ENCODE measurements around the gene TUBA3D.
"Not testable (repeated sequence)": the region's sequence is repeated elsewhere in the genome, so short reads cannot be mapped to it uniquely, and the experiment has no call there.

The TUBA3D gene

DNA sequence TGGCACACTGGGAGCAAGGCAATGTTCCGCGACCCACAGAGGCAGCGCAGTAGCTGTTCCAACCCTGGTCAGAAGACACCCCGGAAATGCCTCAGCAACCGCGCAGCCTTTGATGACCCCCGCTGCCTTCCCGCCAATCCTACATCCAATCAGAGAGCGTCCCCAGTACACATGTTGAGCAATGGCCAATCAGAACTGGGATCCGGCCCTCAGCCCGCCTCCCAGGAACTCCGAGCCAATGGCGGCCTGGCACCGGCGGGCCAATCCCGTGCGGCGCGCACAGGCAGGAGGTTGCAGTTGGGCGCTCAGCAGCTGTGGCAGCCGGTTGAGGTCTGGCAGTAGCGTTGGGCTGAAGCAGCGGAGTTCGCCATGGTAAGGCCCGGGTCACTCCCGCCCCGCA, at the start of gene TUBA3D:
TSS of gene TUBA3D (plus strand) at position 289 of the 400 bp plus-strand sequence. CDS start at position 370, 81 bp downstream.
- DNase-seq = no peak

DNA sequence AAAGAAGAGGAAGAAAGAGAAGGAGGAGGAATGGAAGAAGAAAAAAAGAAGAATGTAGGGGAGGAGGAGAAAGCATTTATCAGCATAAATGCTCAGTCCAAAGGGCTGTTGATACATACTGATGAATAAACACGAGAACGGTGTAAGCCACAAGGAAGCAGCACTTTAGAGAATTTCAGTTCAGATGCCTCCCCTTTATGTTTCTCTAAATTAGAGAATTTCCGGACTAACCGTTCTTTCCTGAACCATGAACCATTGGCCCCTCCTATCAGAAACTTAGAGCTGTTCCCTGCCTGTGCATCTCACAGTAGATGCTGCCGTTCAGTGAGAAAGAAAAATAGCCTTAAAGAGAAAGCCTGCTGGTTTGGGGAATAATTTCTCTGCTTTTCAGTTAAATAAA, 49.2 kb upstream of the TUBA3D start:
- DNase-seq = no peak

DNA sequence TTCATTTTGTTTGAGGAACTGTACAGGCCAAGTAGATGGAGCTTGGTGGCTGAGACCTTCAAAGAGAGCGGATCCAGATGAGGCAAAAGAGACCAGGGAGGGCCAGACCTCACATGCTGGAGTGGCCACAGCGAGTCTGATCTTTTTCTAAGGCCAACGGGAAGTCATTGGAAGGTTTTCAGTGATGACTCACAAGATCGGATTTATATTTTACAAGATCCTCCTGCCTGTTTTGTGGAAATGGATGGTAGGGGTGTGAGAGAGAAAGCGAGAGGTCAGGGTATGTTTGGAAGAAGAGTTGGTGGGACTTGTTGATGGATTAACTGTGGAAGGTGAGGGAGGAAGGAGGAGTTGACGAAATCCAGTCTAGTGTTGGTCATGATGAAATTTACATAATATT, 44.6 kb upstream of the TUBA3D start:
- no peak for DNase-seq

DNA sequence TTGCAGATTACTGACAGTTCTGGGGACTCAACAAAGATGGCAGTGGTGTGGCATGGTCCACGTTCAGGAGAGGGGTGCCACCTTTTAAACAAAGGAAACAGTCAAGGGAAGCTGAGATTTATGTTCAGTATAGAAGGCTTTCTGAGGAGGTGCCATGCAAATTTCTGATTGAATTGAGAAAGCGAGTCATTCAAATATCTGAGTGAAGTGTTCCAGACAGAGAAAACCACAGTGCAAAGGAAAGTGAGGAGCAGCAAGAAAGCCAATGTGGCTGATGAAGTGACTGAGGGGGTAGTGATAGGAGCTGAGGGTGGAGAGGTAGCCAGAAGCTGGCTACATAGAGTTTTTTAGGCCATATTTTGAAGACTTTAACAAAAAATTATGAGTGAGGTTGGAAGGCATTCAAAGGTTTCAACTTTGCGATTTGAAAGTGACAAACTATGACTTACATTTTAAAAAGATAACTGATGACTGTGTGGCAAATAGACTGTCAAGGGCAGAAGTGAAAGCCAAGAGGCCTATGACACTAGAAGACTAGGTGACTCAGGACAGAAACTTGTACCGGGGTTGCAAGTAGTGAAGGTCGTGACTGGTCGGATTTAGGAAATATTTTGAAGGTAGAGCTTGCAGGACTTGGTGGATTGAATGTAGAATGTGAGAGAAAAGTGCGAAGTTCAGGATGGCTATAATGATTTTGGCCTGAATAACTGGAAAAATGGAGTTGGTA, 35.0 kb upstream of the TUBA3D start:
- DNase-seq = not testable (repeated sequence)

DNA sequence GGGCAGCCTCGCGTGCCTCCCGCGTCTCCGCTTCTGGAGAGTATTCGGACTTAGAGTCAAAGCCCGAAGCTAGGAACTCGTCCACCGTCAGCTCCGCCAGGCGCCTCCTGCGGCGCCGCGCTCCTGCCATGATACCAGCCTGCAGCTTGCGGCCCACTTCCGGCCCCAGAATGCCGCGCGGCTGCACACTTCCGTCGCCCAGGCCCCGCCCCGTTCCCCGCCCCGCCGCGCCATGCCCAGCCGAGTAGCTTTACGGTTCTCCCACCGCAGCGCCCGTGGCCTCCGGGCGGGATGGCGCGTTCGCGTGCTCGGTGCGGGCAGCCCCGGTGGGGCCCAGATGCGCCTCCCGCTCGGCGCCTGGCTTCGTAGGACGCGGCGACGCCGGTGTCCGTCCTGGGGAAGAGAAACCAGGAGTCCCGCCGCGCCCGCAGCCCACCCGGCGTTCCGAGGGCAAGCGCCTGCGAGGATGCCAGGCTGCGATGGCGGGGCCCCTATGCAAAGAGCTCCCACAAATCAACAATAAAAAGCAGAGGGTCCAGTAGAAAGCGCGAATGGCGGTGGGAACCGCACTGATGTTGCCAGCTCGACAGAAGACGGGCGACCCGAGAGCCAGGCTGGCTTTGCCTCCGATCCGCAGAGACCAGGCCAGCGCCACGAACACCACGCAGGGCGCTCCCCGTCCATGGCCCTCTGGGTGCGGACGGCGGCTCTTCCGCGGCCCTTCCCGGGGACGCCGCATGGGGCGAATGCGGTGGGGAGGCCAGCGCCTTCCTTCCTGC, 31.0 kb upstream of the TUBA3D start:
- not testable (repeated sequence) for DNase-seq

DNA sequence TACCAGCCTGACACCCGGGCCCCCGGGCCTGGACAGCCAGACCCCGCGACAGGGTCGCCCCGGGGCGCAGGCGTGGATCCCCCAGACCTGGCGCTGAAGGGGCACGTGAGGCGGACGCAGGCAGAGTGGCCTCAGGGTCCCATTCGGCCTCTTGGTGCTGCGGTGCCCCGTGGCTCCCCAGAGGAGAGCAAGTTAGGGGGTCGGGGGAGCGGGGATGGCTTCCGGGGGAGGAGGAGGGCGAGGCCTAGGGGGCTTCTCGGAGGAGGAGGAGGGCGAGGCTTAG, 30.5 kb upstream of the TUBA3D start:
- DNase-seq = not testable (repeated sequence)

DNA sequence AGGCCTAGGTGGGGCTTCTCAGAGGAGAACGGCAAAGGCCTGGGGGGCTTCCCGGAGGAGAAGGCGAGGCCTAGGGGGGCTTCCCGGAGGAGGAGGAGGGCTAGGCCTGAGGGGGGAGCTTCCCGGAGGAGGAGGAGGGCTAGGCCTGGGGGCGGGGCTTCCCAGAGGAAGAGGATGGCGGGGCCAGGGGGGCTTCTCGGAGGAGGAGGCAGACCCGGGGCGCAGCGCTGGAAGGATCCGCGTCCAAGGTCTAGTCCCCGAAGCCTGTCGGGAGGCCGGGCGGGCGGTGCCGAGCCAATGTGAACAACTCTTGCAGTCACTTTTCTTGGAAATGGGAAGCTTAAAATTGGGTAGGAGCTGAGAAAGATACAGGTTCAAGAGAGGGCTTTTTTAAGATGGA, 30.0 kb upstream of the TUBA3D start:
- DNase-seq = no peak

DNA sequence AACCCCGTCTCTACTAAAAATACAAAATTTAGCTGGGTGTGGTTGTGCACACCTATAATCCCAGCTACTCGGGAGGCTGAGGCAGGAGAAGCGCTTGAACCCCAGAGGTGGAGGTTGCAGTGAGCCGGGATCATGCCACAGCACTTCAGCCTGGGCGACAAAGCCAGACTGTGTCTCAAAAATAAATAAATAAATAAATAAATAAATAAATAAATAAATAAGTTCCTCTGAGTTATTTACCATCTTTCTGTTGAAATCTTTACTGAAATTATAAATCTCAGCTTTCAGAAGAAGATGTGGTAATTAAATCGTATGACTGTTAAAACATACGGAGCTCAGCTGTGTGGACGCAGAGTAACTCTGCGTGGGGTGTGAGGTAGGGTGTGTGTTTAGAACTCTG, 27.9 kb upstream of the TUBA3D start:
- DNase-seq = not testable (repeated sequence)

DNA sequence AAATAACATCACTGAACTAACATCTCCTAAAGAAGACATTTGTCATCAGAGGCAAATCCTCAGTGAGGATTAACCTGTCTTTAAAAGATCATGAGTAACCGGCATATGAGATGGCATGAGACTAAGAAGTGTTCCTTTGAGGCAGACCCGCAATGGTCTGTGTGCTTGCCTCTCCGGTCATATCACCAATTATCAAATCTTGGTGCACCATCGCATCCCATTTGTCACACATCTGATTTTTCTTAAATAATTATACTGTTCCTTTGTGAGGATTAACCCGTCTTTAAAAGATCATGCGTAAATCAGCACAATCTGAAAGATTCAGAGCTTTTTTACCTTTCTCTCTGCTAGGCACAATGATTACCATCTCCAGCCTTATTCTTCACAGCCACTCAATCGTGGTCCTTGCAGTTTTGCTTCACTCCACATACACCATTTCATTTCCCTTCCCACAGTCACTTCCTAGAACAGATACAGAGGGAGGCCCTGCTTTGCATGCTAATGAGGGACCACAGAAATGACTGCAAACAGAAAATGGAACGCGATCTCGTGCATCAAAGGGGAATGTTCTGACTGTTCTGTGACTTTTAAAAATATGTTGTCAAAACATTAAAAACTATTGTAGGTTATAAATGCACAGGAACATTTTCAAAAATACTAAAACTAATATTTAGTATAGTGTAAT, 24.5 kb upstream of the TUBA3D start:
- DNase-seq = not testable (repeated sequence)

DNA sequence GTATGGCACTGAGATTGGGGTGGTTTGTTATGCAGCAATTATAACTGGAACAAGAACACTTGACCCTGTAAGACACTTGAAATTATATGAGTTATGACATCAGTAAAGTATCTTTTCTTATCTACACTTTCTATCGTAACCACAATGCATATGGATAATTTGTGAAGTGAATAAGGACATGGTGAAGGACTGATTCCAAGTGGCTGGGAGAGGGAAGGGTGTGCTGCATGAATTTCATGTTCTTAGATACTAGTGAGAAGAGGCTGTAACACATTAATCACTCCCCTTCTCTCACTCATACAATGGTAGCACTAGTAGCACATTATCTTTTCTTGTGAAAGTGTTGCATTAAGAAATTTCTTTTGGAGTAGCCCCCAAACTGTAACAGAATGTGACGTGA, 21.0 kb upstream of the TUBA3D start:
- DNase-seq = not testable (repeated sequence)

DNA sequence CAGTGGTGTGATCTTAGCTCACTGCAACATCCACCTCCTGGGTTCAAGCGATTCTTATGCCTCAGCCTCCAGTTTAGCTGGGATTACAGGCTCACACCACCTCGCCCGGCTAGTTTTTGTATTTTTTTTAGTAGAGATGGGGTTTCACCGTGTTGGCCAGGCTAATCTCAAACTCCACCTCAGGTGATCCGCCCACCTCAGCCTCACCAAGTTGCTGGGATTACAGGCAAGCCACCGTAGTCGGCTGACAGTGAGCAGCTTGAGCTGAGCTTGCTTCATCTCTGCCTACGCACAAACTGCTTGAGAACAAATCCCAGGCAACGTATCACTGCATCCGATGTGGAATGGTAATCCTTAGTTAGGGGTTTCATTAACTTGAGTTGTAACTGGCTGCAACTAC, 8.2 kb upstream of the TUBA3D start:
- DNase-seq = not testable (repeated sequence)

DNA sequence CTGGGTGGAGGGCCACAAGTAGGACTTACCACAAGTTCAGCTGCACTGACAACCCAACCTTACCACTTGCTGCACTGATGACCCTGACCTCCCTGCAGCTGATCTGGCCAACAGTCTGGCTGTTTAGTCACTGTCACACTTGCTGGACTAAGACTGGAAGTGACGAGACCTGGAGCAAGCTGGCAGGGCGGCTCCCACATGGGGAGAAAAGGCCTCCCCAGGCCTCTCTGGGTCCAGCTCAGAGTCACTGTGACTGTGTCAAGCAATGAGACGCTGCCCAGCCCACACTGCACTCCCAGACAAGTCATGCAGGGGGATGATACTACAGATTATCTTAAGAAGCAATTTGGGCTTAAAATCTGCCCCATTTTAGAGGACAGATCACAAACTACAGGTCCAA, 5.0 kb upstream of the TUBA3D start:
- DNase-seq = not testable (repeated sequence)

DNA sequence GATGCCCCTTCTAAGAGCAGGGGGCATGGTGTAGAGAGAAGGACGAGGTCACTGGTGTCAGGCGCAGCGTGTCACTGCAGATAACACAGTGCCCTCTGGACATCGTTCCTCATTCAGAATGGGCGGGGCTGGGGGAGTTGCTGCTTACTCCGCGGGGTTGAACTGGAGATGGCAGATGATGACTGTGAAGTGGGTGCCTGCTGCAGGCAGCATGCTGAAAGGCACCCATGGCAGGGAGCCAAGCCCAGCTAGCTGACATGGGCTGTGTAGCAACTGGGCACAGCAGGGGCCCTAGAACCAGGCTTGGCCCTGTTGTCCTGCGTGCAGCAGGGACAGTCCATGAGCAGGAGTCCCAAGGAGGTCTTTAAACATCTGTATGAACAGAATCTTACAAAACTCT, 4.3 kb upstream of the TUBA3D start:
- DNase-seq = not testable (repeated sequence)

DNA sequence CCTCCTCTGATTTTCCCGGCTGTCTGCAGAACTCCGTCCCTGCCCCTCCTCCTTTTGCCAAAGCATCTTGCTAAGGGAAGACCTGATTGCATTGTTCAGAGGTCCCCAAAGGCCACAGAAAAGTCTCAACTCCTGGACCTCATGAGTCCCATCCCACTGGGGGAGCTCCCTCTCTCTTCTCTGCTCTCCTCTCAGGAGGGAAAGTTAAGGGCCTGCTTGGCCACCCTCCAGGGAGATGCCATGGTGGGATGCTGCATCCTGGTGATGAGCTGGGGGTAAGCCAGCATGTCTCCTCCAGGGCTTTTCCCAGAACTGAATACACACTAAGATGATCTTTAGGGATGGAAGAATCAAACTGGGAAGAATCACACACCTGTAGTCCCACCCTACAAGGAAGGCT, 2.7 kb upstream of the TUBA3D start:
- not testable (repeated sequence) for DNase-seq

DNA sequence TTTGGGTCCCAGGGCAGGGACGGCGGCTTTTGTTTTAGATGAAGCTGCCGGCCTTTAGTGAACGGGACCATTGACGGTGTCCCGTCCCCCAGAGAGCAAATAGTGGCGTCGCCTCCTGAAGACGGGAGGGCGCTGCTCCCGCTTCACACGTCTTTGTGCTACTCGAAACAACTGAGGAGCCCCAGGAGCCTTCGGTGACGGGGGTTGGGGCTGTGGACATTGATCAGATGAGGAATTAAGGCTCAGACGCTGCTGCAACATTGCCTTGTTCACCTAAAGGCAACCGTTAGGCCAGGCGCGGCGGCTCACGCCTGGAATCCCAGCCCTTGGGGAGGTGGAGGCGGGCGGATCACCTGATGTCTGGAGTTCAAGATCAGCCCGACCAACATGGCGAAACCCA, 444 bp downstream of the TUBA3D start:
- DNase-seq = not testable (repeated sequence)

DNA sequence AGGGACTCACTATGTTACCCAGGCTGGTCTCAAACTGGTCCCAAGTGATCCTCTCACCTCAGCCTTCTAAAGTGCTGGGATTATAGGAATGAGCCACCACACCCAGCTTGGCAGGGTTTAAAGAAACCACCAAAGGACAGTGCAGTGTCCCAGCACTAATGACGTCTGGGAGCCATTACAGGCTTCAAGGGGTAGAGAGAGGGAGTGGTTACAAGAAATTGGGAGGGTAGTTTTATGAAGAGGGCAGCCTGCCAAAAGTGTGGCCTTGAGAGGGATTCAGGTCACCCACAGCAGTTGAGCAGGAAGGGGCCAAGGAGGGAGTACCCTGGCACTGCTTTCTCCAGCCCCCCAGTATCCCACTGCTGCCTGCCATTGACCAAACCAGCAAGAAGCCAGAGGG, 1.3 kb downstream of the TUBA3D start:
- not testable (repeated sequence) for DNase-seq

DNA sequence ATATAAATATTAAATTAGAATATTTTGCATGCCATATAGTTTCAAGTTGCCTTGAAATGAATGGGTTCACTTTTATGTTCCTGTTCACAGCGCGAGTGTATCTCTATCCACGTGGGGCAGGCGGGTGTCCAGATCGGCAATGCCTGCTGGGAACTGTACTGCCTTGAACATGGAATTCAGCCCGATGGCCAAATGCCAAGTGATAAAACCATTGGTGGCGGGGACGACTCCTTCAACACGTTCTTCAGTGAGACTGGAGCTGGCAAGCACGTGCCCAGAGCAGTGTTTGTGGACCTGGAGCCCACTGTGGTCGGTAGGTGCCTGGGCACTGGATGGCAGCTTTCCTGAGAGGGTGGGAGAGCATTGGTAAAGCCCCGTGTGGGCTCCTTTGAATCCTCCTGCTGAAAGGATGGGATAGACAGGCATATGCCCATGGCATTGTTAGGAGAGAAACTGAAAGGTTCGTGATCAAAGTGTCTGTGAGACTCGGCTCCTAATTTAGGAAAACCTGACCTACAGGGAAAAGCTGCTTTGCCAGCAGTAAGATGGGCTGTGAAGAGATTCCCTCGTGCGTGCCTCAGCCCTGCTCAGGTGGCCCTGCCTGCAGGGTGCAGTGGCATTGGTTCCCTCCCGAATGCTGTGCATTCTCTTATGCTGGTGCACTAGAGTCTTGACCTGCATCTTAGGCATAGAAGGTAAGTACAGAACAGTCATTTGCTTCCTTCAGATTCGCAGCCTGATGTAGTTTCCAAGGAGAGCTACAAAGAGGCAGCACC, 2.3 kb downstream of the TUBA3D start:
- not testable (repeated sequence) for DNase-seq

DNA sequence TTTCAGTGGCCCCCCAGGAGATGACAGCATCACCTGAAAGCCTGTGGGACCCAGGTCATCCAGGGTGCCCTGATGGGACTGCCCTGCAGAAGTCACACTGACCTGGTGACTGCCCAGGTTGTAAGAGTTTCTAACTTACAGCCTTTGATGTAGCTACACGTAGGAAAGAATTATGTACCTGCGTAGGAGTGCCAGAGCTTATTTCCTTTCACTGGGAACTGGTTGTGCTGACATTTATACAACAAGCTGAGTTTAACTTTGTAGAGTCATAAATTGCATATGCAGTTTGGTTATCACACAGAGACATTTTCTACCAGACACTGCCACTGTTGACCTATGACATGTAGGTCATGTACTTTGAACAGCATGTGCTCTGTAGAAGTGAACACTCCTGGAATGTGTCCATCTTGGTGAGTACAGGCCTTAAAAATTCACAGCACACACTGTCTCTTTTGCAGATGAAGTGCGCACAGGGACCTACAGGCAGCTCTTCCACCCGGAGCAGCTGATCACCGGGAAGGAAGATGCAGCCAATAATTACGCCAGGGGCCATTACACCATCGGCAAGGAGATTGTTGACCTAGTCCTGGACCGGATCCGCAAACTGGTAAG, 3.0 kb downstream of the TUBA3D start:
- DNase-seq = not testable (repeated sequence)

DNA sequence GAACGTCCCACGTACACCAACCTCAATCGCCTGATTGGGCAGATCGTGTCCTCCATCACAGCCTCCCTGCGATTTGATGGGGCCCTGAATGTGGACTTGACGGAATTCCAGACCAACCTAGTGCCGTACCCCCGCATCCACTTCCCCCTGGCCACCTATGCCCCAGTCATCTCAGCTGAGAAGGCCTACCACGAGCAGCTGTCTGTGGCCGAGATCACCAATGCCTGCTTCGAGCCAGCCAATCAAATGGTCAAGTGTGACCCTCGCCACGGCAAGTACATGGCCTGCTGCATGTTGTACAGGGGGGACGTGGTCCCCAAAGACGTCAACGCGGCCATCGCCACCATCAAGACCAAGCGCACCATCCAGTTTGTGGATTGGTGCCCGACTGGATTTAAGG, 4.4 kb downstream of the TUBA3D start:
- DNase-seq = not testable (repeated sequence)

DNA sequence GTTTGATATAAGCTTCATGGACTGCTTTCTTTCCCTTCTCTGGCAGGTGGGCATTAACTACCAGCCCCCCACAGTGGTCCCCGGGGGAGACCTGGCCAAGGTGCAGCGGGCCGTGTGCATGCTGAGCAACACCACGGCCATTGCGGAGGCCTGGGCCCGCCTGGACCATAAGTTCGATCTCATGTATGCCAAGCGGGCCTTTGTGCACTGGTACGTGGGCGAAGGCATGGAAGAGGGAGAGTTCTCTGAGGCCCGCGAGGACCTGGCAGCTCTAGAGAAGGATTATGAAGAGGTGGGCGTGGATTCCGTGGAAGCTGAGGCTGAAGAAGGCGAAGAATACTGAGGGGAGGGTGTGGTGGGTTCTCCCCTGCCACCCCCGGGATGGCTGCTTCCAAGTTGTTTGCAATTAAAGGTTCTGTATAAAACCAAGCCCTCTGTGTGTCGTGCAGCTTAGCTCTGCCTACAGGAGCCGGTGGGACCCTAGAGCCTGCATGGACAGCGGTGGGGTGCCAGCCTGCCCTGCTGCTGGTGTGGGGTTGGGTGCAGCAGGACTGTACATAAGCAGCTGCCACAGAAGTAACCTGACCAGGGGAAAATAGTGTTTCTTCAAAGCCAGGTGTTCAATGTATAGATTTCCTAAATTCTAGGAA, 6.7 kb downstream of the TUBA3D start:
- not testable (repeated sequence) for DNase-seq

DNA sequence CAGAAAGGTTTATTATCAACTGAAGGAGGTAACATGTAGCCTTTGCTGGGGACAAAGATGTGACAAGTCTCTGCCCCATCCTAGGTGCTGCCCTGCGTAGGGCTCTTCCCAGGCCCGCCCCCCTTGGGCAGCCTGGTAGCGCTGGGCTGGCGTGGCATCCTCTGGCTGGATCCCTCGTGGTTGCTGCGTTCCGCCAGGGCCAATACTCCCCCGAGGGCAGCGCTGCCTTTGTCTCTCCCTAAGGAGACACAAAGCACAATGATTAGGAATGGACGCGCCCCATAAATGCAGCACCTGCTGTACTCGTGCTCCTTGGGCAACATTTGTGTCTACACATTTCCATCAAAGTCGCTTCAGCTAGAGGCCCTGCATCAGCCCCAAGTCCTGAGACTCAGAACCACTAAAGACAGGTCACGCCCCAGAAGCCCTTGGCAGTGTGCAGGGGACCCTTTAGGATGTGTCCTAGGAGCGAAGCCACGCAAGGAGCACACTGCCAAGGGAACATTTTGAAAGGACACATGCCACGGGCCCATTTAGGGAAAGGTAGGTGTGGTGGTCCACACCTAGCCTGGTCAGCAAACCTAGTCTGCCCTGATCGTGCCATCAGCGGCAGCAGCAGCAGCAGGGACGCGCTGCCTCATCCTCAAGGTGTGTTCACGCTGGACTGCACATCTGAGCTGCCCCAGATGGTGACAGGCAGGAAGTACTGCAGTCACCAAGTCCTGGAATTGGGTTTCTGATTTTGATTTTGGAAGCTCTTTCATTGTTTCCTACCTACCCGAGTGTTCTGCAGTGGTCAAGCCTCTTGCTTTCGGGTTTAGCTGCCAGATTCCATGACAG, 8.3 kb downstream of the TUBA3D start:
- not testable (repeated sequence) for DNase-seq

Data from NCI-H2107 (cell line).